ENCODE data around the gene GNAO1. TPM values are rescaled to one million over a fixed set of nuclear protein-coding genes. Genes with fewer than 3 reads are reported as not detected.

Gene GNAO1
- total RNA-seq, 1 experiment from 2014 or later: not detected

- H3K9me3 Mint-ChIP-seq (ENCODE audit: low read depth, unreplicated experiment): no peaks in the 10 kb centered on the region
- peaks cover 29% of the 10 kb centered on the region for H3K4me1 Mint-ChIP-seq (ENCODE audit: low read depth, unreplicated experiment)
- no peaks in the 10 kb centered on the region for H3K36me3 Mint-ChIP-seq (ENCODE audit: insufficient read depth, unreplicated experiment)
- no peak overlapping the region for H3K4me3 Mint-ChIP-seq (ENCODE audit: low read depth, unreplicated experiment)
- no peak overlapping the region for H3K27ac Mint-ChIP-seq (ENCODE audit: unreplicated experiment)
- TF ChIP-seq, protein P1, sequence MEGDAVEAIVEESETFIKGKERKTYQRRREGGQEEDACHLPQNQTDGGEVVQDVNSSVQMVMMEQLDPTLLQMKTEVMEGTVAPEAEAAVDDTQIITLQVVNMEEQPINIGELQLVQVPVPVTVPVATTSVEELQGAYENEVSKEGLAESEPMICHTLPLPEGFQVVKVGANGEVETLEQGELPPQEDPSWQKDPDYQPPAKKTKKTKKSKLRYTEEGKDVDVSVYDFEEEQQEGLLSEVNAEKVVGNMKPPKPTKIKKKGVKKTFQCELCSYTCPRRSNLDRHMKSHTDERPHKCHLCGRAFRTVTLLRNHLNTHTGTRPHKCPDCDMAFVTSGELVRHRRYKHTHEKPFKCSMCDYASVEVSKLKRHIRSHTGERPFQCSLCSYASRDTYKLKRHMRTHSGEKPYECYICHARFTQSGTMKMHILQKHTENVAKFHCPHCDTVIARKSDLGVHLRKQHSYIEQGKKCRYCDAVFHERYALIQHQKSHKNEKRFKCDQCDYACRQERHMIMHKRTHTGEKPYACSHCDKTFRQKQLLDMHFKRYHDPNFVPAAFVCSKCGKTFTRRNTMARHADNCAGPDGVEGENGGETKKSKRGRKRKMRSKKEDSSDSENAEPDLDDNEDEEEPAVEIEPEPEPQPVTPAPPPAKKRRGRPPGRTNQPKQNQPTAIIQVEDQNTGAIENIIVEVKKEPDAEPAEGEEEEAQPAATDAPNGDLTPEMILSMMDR (IDR thresholded peaks at IDR 0.05; ENCODE audit: unreplicated experiment): no peak
- no TSS peak for BruUV-seq (replicated peaks)
- peaks cover 26% of the 10 kb centered on the region for H3K27me3 Mint-ChIP-seq (ENCODE audit: unreplicated experiment)
- no peak for DNase-seq
- CTCF ChIA-PET: interaction anchor here (1.4 kb wide), 1 partner anchor 19 kb away, joined by 6 read pairs; no protein-coding TSS in a partner anchor
- intact Hi-C loops (cut with micrococcal nuclease; ENCODE audit: unreplicated experiment): no loop called here
Observed at GRCh38 chr16:56297684-56298083, 106.4 kb downstream of the GNAO1 start.

DNA sequence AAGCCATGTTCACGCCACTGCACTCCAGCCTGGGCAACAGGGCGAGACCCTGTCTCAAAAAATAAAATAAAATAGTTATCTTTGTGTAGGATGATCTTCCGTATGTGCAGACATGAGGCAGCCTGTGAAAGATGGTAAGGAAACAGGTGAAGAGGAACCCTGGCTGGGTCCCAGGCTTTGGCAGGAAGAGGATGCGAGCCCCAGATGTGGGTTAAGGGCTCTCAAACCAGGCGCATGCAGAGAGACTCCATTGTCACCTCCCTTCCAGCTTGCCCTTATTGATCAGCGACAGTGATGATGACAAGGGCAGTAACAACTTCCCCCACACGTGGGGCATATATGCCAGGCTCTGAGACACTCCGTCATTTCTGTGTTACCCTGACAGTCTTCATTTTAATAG lies 106.8 kb downstream of the GNAO1 start:
- Mint-ChIP-seq H3K27ac (ENCODE audit: unreplicated experiment) (no peak overlapping the region), H3K9me3 (ENCODE audit: low read depth, unreplicated experiment) (no peaks in the 10 kb centered on the region), H3K36me3 (ENCODE audit: insufficient read depth, unreplicated experiment) (no peaks in the 10 kb centered on the region), H3K27me3 (ENCODE audit: unreplicated experiment) (peaks cover 30% of the 10 kb centered on the region), H3K4me3 (ENCODE audit: low read depth, unreplicated experiment) (no peak overlapping the region), H3K4me1 (ENCODE audit: low read depth, unreplicated experiment) (peaks cover 29% of the 10 kb centered on the region)
- CTCF ChIA-PET: interaction anchor here (1.4 kb wide), 1 partner anchor 19 kb away, joined by 6 read pairs; no protein-coding TSS in a partner anchor
- no peak for DNase-seq
- TF ChIP-seq, protein P1 (IDR thresholded peaks at IDR 0.05; ENCODE audit: unreplicated experiment): no peak
- BruUV-seq (replicated peaks): no TSS peak
- intact Hi-C loops (cut with micrococcal nuclease; ENCODE audit: unreplicated experiment): no loop called here

DNA sequence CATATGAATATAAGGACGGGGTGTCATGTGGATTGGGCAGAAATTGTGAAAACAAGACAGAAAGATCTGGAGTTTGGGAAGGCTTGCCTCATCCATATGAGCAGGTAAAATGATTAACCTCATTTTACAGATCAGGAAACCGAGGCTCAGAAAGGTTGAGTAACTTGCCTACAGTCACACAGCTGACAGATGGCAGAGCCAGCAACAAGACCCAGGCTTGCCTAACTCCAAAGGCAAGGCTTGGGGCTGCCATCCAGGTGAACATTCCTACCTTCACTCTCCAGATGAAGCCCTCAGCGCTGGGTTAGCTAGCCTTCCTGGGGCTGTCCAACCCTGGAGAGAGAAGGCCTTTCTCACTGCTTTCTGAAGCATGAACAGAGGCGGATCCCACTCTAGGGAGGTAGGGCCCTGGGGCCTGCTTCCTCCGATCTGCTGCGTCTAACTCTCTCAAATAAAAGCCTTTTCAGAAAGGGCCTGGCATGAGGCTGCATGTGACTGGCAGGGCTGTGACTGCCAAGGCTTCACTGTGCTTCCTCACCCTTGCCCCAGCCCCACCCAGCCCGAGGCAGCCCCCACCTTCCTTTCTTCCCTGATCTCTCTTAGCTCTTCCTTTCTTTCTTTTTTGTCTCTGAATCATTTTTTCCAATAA lies 107.8 kb downstream of the GNAO1 start:
- CTCF ChIA-PET: interaction anchor here (1.6 kb wide), 1 partner anchor 12 kb away, joined by 3 read pairs; no protein-coding TSS in a partner anchor
- H3K4me3 Mint-ChIP-seq (ENCODE audit: low read depth, unreplicated experiment): no peak overlapping the region
- H3K4me1 Mint-ChIP-seq (ENCODE audit: low read depth, unreplicated experiment): peaks cover 28% of the 10 kb centered on the region
- peaks cover 40% of the 10 kb centered on the region for H3K27me3 Mint-ChIP-seq (ENCODE audit: unreplicated experiment)
- H3K27ac Mint-ChIP-seq (ENCODE audit: unreplicated experiment): no peak overlapping the region
- no TSS peak for BruUV-seq (replicated peaks)
- DNase-seq: no peak
- no peaks in the 10 kb centered on the region for H3K9me3 Mint-ChIP-seq (ENCODE audit: low read depth, unreplicated experiment)
- TF ChIP-seq, protein P1 (IDR thresholded peaks at IDR 0.05; ENCODE audit: unreplicated experiment): no peak
- no peaks in the 10 kb centered on the region for H3K36me3 Mint-ChIP-seq (ENCODE audit: insufficient read depth, unreplicated experiment)
- intact Hi-C loops (cut with micrococcal nuclease; ENCODE audit: unreplicated experiment): no loop called here

- no peaks in the 10 kb centered on the region for H3K9me3 Mint-ChIP-seq (ENCODE audit: low read depth, unreplicated experiment)
- peaks cover 52% of the 10 kb centered on the region for H3K27me3 Mint-ChIP-seq (ENCODE audit: unreplicated experiment)
- no TSS peak for BruUV-seq (replicated peaks)
- intact Hi-C loops (cut with micrococcal nuclease; ENCODE audit: unreplicated experiment): no loop called here
- H3K27ac Mint-ChIP-seq (ENCODE audit: unreplicated experiment): no peak overlapping the region
- no peaks in the 10 kb centered on the region for H3K36me3 Mint-ChIP-seq (ENCODE audit: insufficient read depth, unreplicated experiment)
- DNase-seq: no peak
- H3K4me1 Mint-ChIP-seq (ENCODE audit: low read depth, unreplicated experiment): peaks cover 16% of the 10 kb centered on the region
- TF ChIP-seq, protein P1 (IDR thresholded peaks at IDR 0.05; ENCODE audit: unreplicated experiment): no peak
- CTCF ChIA-PET: no interaction called here
- no peak overlapping the region for H3K4me3 Mint-ChIP-seq (ENCODE audit: low read depth, unreplicated experiment)
Observed at GRCh38 chr16:56300242-56300623, 108.9 kb downstream of the GNAO1 start.
